ENCODE results near the gene HELT. TPM values are rescaled to one million over a fixed set of nuclear protein-coding genes. Genes with fewer than 3 reads are reported as not detected.

HELT gene
- total and polyA plus RNA-seq, 9 donors = not detected

- TF ChIP-seq CTCF (IDR thresholded peaks at IDR 0.05) (no peak), EP300 (IDR thresholded peaks at IDR 0.05) (no peak), POLR2A (IDR thresholded peaks at IDR 0.05) (no peak)
- WGBS, 3 donors = 94 to 97% (median 95%) methylated on average over 14 of the region's 14 CpGs
Observed at GRCh38 chr4:185053746-185054145, 35.5 kb downstream of the HELT start.

GRCh38 chr4:185054272-185054671 lies 36.0 kb downstream of the HELT start:
- no peak for DNase-seq
- 80 to 87% (median 80%) methylated on average over 5 of the region's 5 CpGs for WGBS, 3 donors
- no peaks in the 10 kb centered on the region for H3K27me3 ChIP-seq
- H3K4me1 ChIP-seq (ENCODE audit: insufficient read depth) = peaks cover 2% of the 10 kb centered on the region
- no peak overlapping the region for H3K27ac ChIP-seq
- no peaks in the 10 kb centered on the region for H3K9me3 ChIP-seq
- no peak for TF ChIP-seq POLR2A (IDR thresholded peaks at IDR 0.05)
- no peak for TF ChIP-seq CTCF (IDR thresholded peaks at IDR 0.05)
- H3K36me3 ChIP-seq = no peaks in the 10 kb centered on the region
- intact Hi-C loops (cut with DNase I) = no loop called here
- no peak overlapping the region for H3K4me3 ChIP-seq

More at GRCh38 chr4:185053746-185054145, 35.5 kb downstream of the HELT start:
- intact Hi-C loops (cut with DNase I) = no loop called here
- H3K27ac ChIP-seq = no peak overlapping the region
- no peaks in the 10 kb centered on the region for H3K36me3 ChIP-seq
- no peak for DNase-seq
- H3K4me1 ChIP-seq (ENCODE audit: insufficient read depth) = peaks cover 2% of the 10 kb centered on the region
- no peaks in the 10 kb centered on the region for H3K27me3 ChIP-seq
- H3K9me3 ChIP-seq = no peaks in the 10 kb centered on the region
- H3K4me3 ChIP-seq = no peak overlapping the region

- Histone ChIP-seq H3K27ac (no peak overlapping the region), H3K4me3 (no peak overlapping the region), H3K4me1 (ENCODE audit: insufficient read depth) (peaks cover 2% of the 10 kb centered on the region), H3K36me3 (no peaks in the 10 kb centered on the region), H3K9me3 (no peaks in the 10 kb centered on the region), H3K27me3 (no peaks in the 10 kb centered on the region)
- intact Hi-C loops (cut with DNase I) = no loop called here
- no peak for DNase-seq
- WGBS, 3 donors = 80 to 89% (median 84%) methylated on average over 7 of the region's 7 CpGs
- TF ChIP-seq CTCF (IDR thresholded peaks at IDR 0.05) (no peak), EP300 (IDR thresholded peaks at IDR 0.05) (no peak), POLR2A (IDR thresholded peaks at IDR 0.05) (no peak)
Observed at GRCh38 chr4:185054886-185055285, 36.6 kb downstream of the HELT start.

GRCh38 chr4:185061610-185062009 lies 43.3 kb downstream of the HELT start:
- TF ChIP-seq EP300 (IDR thresholded peaks at IDR 0.05) (no peak), POLR2A (IDR thresholded peaks at IDR 0.05) (no peak), CTCF (IDR thresholded peaks at IDR 0.05) (no peak)
- peaks cover 2% of the 10 kb centered on the region for H3K4me1 ChIP-seq (ENCODE audit: insufficient read depth)

More at GRCh38 chr4:185061610-185062009, 43.3 kb downstream of the HELT start:
- Histone ChIP-seq H3K9me3 (no peaks in the 10 kb centered on the region), H3K27ac (no peak overlapping the region), H3K4me3 (no peak overlapping the region), H3K36me3 (no peaks in the 10 kb centered on the region), H3K27me3 (no peaks in the 10 kb centered on the region)
- intact Hi-C loops (cut with DNase I) = no loop called here
- DNase-seq = no peak
- WGBS, 3 donors = 72 to 79% (median 75%) methylated on average over 3 of the region's 3 CpGs

Data from ovary (tissue), 9 donors.